H1 (cell line): ENCODE measurements around the gene PHLDA1. TPM values are rescaled to one million over a fixed set of nuclear protein-coding genes. Genes with fewer than 3 reads are reported as not detected.

Experiments used
- BCL11A ChIP-seq, 2 experiments: IDR thresholded peaks; one replicate each; pipeline ENCODE4 v1.6.1; 2011; ENCODE audit warnings: low read depth in 2 of 2, low read length in 2 of 2, mild to moderate bottlenecking in 2 of 2
- BRCA1 ChIP-seq: IDR thresholded peaks from 2 replicates; pipeline ENCODE4 v1.6.1; 2012; ENCODE audit warnings: low read depth, low read length, improper control_type of control experiment
- EGR1 ChIP-seq: IDR thresholded peaks from 2 replicates; pipeline ENCODE4 v1.6.1; 2011; ENCODE audit warnings: low read depth, low read length, borderline replicate concordance
- PHF8 ChIP-seq: fragments of 200-600 bp; sonication (generic); conservative IDR thresholded peaks from 2 replicates; pipeline ENCODE4 v1.7.1; 2012; ENCODE audit warnings: low read depth, mild to moderate bottlenecking, inconsistent platforms, low read length, moderate library complexity
- POLR2A ChIP-seq, 2 experiments: IDR thresholded peaks; 1 replicate in 1 of 2; 2 replicates in 1 of 2; pipeline ENCODE4 v1.6.1; 2011; ENCODE audit warnings: low read depth in 2 of 2, low read length in 2 of 2, mild to moderate bottlenecking in 2 of 2; ENCODE audit errors: control extremely low read depth in 1 of 2
- RAD21 ChIP-seq, 2 experiments: IDR thresholded peaks in 1 of 2; conservative IDR thresholded peaks in 1 of 2; 2 replicates each; pipeline ENCODE4 v1.6.1; 2011; ENCODE audit warnings: low read depth in 2 of 2, low read length in 2 of 2, improper control_type of control experiment in 1 of 2, inconsistent platforms in 1 of 2, mild to moderate bottlenecking in 1 of 2, moderate library complexity in 1 of 2
- SIN3A ChIP-seq, 2 experiments: IDR thresholded peaks in 1 of 2; conservative IDR thresholded peaks in 1 of 2; 2 replicates each; pipeline ENCODE4 v1.6.1; 2011 to 2012; ENCODE audit warnings: low read length in 2 of 2, improper control_type of control experiment in 1 of 2, low read depth in 1 of 2, mild to moderate bottlenecking in 1 of 2
- SIRT6 ChIP-seq: IDR thresholded peaks from one replicate; pipeline ENCODE4 v1.7.1; 2012; ENCODE audit warnings: low read length, inconsistent platforms
- polyA plus RNA-seq, 7 experiments: library from polyadenylated mRNA; depleted of rRNA in 3 of 7; stranded (reverse) in 5 of 7; unstranded in 2 of 7; fragments of >200 nt in 5 of 7; fragments of 200-250 nt in 2 of 7; gene quantifications; 1 replicate in 5 of 7; 2 replicates in 1 of 7; 4 replicates in 1 of 7; pipeline versions ENCODE4 v1.2.1 to v1.2.3, GENCODE V29; 2011 to 2013; ENCODE audit warnings: missing spikeins in 2 of 7, mixed read lengths in 2 of 7
- total RNA-seq: library from RNA; stranded (reverse); fragmentation: NEBNext Ultra II Directional; extraction: Animal tissue kit (Norgen Biotek cat#: 25700); gene quantifications from 2 replicates; pipeline ENCODE4 v1.2.1, GENCODE V29; 2021
- TF ChIP-seq, protein P1 (sequence below): fragments of 300-600 bp; sonication (generic); IDR thresholded peaks from 2 replicates; pipeline ENCODE4 v1.7.1; 2012; ENCODE audit warnings: low read length, moderate library complexity, mild to moderate bottlenecking, inconsistent platforms; ENCODE audit not compliant: insufficient replicate concordance
- TF ChIP-seq, protein P2 (sequence below): IDR thresholded peaks from 2 replicates; pipeline ENCODE4 v1.6.1; 2011; ENCODE audit warnings: low read depth, mild to moderate bottlenecking, low read length; ENCODE audit not compliant: insufficient read depth

Gene PHLDA1
- total and polyA plus RNA-seq, 2 of the 8 experiments (the other 6 are each of a cell fraction or from before 2014, with no cell fraction given): 18.9 to 19.4 TPM

DNA sequence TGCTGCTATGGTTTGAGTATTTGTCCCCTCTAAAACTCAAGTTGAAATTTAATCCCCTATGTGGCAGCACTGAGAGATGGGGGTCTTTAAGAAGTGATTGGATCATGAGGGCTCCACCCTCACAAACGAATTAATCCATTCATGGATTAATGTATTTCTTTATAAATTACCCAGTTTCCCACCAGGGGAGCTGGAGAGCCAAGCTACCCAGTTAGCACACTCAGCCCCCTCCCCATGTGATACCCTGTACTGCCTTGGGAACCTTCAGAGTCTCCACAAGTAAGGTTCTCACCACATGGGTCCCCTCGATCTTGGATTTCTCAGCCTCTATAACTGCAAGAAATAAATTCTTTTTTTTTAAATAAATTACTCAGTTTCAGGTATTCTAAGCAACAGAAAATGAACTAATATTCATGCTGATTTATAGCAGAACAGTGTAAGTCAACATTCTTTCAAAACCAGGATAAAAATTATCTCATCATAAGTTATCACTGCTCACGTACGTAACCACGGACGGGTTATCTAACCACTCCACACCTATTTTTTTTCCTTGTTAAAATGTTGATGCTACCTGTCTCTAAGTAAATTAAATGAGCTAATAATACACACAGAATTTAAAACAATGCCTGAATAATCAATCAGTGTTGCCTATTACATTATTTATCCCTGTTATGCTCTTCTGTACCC, 49.3 kb upstream of the PHLDA1 start (continued):
- TF ChIP-seq, protein P1, sequence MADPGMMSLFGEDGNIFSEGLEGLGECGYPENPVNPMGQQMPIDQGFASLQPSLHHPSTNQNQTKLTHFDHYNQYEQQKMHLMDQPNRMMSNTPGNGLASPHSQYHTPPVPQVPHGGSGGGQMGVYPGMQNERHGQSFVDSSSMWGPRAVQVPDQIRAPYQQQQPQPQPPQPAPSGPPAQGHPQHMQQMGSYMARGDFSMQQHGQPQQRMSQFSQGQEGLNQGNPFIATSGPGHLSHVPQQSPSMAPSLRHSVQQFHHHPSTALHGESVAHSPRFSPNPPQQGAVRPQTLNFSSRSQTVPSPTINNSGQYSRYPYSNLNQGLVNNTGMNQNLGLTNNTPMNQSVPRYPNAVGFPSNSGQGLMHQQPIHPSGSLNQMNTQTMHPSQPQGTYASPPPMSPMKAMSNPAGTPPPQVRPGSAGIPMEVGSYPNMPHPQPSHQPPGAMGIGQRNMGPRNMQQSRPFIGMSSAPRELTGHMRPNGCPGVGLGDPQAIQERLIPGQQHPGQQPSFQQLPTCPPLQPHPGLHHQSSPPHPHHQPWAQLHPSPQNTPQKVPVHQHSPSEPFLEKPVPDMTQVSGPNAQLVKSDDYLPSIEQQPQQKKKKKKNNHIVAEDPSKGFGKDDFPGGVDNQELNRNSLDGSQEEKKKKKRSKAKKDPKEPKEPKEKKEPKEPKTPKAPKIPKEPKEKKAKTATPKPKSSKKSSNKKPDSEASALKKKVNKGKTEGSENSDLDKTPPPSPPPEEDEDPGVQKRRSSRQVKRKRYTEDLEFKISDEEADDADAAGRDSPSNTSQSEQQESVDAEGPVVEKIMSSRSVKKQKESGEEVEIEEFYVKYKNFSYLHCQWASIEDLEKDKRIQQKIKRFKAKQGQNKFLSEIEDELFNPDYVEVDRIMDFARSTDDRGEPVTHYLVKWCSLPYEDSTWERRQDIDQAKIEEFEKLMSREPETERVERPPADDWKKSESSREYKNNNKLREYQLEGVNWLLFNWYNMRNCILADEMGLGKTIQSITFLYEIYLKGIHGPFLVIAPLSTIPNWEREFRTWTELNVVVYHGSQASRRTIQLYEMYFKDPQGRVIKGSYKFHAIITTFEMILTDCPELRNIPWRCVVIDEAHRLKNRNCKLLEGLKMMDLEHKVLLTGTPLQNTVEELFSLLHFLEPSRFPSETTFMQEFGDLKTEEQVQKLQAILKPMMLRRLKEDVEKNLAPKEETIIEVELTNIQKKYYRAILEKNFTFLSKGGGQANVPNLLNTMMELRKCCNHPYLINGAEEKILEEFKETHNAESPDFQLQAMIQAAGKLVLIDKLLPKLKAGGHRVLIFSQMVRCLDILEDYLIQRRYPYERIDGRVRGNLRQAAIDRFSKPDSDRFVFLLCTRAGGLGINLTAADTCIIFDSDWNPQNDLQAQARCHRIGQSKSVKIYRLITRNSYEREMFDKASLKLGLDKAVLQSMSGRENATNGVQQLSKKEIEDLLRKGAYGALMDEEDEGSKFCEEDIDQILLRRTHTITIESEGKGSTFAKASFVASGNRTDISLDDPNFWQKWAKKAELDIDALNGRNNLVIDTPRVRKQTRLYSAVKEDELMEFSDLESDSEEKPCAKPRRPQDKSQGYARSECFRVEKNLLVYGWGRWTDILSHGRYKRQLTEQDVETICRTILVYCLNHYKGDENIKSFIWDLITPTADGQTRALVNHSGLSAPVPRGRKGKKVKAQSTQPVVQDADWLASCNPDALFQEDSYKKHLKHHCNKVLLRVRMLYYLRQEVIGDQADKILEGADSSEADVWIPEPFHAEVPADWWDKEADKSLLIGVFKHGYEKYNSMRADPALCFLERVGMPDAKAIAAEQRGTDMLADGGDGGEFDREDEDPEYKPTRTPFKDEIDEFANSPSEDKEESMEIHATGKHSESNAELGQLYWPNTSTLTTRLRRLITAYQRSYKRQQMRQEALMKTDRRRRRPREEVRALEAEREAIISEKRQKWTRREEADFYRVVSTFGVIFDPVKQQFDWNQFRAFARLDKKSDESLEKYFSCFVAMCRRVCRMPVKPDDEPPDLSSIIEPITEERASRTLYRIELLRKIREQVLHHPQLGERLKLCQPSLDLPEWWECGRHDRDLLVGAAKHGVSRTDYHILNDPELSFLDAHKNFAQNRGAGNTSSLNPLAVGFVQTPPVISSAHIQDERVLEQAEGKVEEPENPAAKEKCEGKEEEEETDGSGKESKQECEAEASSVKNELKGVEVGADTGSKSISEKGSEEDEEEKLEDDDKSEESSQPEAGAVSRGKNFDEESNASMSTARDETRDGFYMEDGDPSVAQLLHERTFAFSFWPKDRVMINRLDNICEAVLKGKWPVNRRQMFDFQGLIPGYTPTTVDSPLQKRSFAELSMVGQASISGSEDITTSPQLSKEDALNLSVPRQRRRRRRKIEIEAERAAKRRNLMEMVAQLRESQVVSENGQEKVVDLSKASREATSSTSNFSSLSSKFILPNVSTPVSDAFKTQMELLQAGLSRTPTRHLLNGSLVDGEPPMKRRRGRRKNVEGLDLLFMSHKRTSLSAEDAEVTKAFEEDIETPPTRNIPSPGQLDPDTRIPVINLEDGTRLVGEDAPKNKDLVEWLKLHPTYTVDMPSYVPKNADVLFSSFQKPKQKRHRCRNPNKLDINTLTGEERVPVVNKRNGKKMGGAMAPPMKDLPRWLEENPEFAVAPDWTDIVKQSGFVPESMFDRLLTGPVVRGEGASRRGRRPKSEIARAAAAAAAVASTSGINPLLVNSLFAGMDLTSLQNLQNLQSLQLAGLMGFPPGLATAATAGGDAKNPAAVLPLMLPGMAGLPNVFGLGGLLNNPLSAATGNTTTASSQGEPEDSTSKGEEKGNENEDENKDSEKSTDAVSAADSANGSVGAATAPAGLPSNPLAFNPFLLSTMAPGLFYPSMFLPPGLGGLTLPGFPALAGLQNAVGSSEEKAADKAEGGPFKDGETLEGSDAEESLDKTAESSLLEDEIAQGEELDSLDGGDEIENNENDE: no peak
- TF ChIP-seq EGR1 (no peak), SIN3A (conservative IDR thresholded peaks at IDR 0.05 in 1 of 2, IDR thresholded peaks at IDR 0.05 in 1 of 2; ENCODE audit: low read depth in 1 of 2, low read length in 2 of 2) (no peak), BCL11A (IDR thresholded peaks at IDR 0.05; ENCODE audit: low read depth in 2 of 2, low read length in 2 of 2) (no peak), SIRT6 (no peak), PHF8 (no peak), BRCA1 (no peak), POLR2A (IDR thresholded peaks at IDR 0.05; ENCODE audit: control extremely low read depth in 1 of 2, low read depth in 2 of 2, low read length in 2 of 2) (0 out of 3 replicates have a peak, but pooled peaks of 1 of the 2 experiments have one; percentile 26), RAD21 (IDR thresholded peaks at IDR 0.05 in 1 of 2, conservative IDR thresholded peaks at IDR 0.05 in 1 of 2; ENCODE audit: low read depth in 2 of 2, low read length in 2 of 2) (peak; percentile 49 to 51)
- TF ChIP-seq, protein P2, sequence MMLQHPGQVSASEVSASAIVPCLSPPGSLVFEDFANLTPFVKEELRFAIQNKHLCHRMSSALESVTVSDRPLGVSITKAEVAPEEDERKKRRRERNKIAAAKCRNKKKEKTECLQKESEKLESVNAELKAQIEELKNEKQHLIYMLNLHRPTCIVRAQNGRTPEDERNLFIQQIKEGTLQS: no peak
